K562 (cell line): ENCODE results near the gene ANKLE1. TPM values are rescaled to one million over a fixed set of nuclear protein-coding genes. Genes with fewer than 3 reads are reported as not detected.

Experiments
- ARID3B ChIP-seq: fragments of 250-450 bp; sonication (Bioruptor Pico); IDR thresholded peaks from 2 replicates; pipeline ENCODE4 v1.4.0; 2020; ENCODE audit warnings: borderline replicate concordance
- CC2D1A ChIP-seq: fragments of 450-650 bp; IDR thresholded peaks from 2 replicates; pipeline ENCODE4 v1.6.1; 2017; ENCODE audit warnings: mild to moderate bottlenecking
- CEBPG ChIP-seq, 3 experiments: fragments of 200-800 bp in 1 of 3; sonication (Bioruptor generic) in 1 of 3; sonication (generic) in 1 of 3; formaldehyde crosslinking in 1 of 3; IDR thresholded peaks in 2 of 3; conservative IDR thresholded peaks in 1 of 3; 2 replicates each; pipeline versions ENCODE4 v1.6.1 to v1.8.0; 2016 to 2022; ENCODE audit warnings: missing compliant biosample characterization in 2 of 3, missing genetic modification characterization in 2 of 3, mild to moderate bottlenecking in 1 of 3, missing genetic modification reagents in 1 of 3
- NFYB ChIP-seq: IDR thresholded peaks from 2 replicates; pipeline ENCODE4 v1.6.1; 2011; ENCODE audit warnings: mild to moderate bottlenecking, moderate library complexity; ENCODE audit not compliant: insufficient read length; ENCODE audit errors: extremely low read depth
- NR4A1 ChIP-seq, 2 experiments: fragments of 250-450 bp in 1 of 2; fragments of 450-650 bp in 1 of 2; sonication (Bioruptor Pico) in 1 of 2; IDR thresholded peaks; 2 replicates each; pipeline versions ENCODE4 v1.4.0 to v1.6.1; 2016 to 2020; ENCODE audit warnings: mild to moderate bottlenecking in 2 of 2, missing compliant biosample characterization in 1 of 2, missing genetic modification characterization in 1 of 2, moderate library complexity in 1 of 2
- PHF8 ChIP-seq: fragments of 200-600 bp; sonication (generic); IDR thresholded peaks from 2 replicates; pipeline ENCODE4 v1.6.1; 2012; ENCODE audit warnings: mixed run types, mild to moderate bottlenecking, inconsistent platforms, low read length, moderate library complexity, borderline replicate concordance
- SNAPC5 ChIP-seq: fragments of 250-450 bp; sonication (Bioruptor Pico); IDR thresholded peaks from 2 replicates; pipeline ENCODE4 v1.8.0; 2021; ENCODE audit warnings: moderate library complexity, mild to moderate bottlenecking, inconsistent platforms
- SNIP1 ChIP-seq: fragments of 450-650 bp; IDR thresholded peaks from 2 replicates; pipeline ENCODE4 v1.7.1; 2017; ENCODE audit warnings: low read depth, mild to moderate bottlenecking
- ZNF12 ChIP-seq: sonication (generic); formaldehyde crosslinking; IDR thresholded peaks from 2 replicates; pipeline ENCODE4 v1.4.0; 2020; ENCODE audit warnings: mild to moderate bottlenecking, missing genetic modification reagents
- ZNF174 ChIP-seq: fragments of 250-450 bp; sonication (Bioruptor Pico); IDR thresholded peaks from 2 replicates; pipeline ENCODE4 v1.4.0; 2020; ENCODE audit warnings: mild to moderate bottlenecking
- ZNF280A ChIP-seq: fragments of 450-650 bp; IDR thresholded peaks from 2 replicates; pipeline ENCODE4 v1.6.1; 2018; ENCODE audit warnings: mild to moderate bottlenecking, low read depth; ENCODE audit not compliant: partially characterized antibody
- ZNF699 ChIP-seq: fragments of 250-450 bp; sonication (Bioruptor Pico); IDR thresholded peaks from 2 replicates; pipeline ENCODE4 v1.8.0; 2021; ENCODE audit warnings: mild to moderate bottlenecking, moderate library complexity; ENCODE audit not compliant: insufficient replicate concordance
- ZNF764 ChIP-seq: fragments of 250-450 bp; sonication (Bioruptor Pico); IDR thresholded peaks from 2 replicates; pipeline ENCODE4 v1.4.0; 2020; ENCODE audit warnings: low read depth, mild to moderate bottlenecking, moderate library complexity
- ZNF785 ChIP-seq: fragments of 250-450 bp; sonication (Bioruptor Pico); IDR thresholded peaks from 2 replicates; pipeline ENCODE4 v1.4.0; 2020; ENCODE audit warnings: mild to moderate bottlenecking
- polyA plus RNA-seq, 8 experiments: library from polyadenylated mRNA; depleted of rRNA in 4 of 8; stranded (reverse) in 5 of 8; unstranded in 3 of 8; fragments of >200 nt; fragmentation: Nextera tagmentation in 2 of 8; fragmentation: Illumina TruSeq in 1 of 8; extraction: Ambion mirVana in 2 of 8; extraction: Trizol in 1 of 8; gene quantifications; 2 replicates each; pipeline versions ENCODE4 v1.2.1 to v1.2.3, GENCODE V29; 2011 to 2014; ENCODE audit warnings: inconsistent platforms in 1 of 8, missing spikeins in 1 of 8
- total RNA-seq, 7 experiments: library from RNA; depleted of rRNA in 6 of 7; stranded (reverse); fragments of >200 nt in 6 of 7; fragmentation: Illumina TruSeq in 2 of 7; extraction: Trizol in 2 of 7; gene quantifications; 2 replicates each; pipeline versions ENCODE4 v1.2.1 to v1.2.3, GENCODE V29; 2011 to 2021; ENCODE audit warnings: low replicate concordance in 1 of 7
- TF ChIP-seq, protein P1 (sequence below), 2 experiments: fragments of 450-650 bp in 1 of 2; IDR thresholded peaks; 2 replicates each; pipeline ENCODE4 v1.6.1; 2011 to 2017; ENCODE audit warnings: low read depth in 2 of 2, antibody characterized with exemption in 1 of 2, borderline replicate concordance in 1 of 2, low read length in 1 of 2, mild to moderate bottlenecking in 1 of 2, mixed read lengths in 1 of 2; ENCODE audit not compliant: control insufficient read depth in 1 of 2
- TF ChIP-seq, protein P2 (sequence below): fragments of 450-650 bp; formaldehyde crosslinking; IDR thresholded peaks from 2 replicates; pipeline ENCODE4 v1.4.0; 2022; ENCODE audit warnings: missing genetic modification characterization
- TF ChIP-seq, protein P3 (sequence below): IDR thresholded peaks from 2 replicates; pipeline ENCODE4 v1.6.1; 2011; ENCODE audit not compliant: insufficient read length; ENCODE audit errors: extremely low read depth

Gene ANKLE1
- total and polyA plus RNA-seq, 9 of the 15 experiments (the other 6 are each of a cell fraction or from before 2014, with no cell fraction given): 0.63 to 9.2 (median 2.9) TPM

DNA sequence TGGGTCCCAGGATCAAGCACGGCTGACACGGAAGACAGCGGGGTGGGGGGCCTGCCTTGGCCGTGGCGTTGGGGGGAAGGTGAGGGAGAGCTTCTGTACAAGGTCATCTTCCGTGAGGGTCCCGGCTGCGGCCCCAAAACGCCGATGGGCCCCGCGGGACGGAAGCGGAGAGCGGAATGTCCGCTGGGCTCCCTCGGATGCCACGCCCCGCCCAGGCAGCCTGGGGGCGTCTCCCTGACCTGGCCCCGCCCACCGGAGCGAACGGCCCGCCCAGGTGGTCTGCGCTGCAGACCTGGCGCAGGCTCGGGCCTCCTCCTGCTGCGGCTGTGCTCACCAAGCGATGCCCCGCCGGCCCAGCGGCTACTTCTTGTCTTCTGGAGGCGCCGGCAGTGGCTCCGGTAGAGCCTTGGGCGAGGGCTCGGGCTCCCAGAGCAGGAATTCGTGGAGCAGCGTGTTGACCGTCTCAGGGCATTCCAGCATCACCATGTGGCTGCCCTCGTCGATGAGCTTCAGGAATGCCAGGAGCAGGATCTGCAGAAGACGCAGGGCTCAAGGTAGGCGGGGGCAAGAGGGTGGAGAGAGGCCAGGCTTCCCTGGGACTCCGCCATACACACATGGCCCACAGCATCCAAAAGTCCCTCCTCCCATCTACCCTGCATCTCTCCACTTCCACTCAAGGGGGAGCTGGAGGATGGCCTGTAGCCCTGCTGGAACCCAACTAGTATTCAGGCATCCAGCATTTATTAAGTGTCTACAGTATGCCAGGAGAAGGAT is 10.8 kb downstream of the ANKLE1 start (continued):
- TF ChIP-seq SNIP1 (no peak), ARID3B (CRISPR knock-in tag) (no peak), ZNF280A (no peak), ZNF12 (CRISPR knock-in tag) (no peak), PHF8 (peak; percentile 77; the same call in 1 of the 2 replicates), NFYB (no peak), CC2D1A (peak; percentile 82), ZNF699 (no peak), ZNF785 (CRISPR knock-in tag) (no peak), ZNF174 (CRISPR knock-in tag) (no peak), SNAPC5 (CRISPR knock-in tag) (no peak), ZNF764 (CRISPR knock-in tag) (no peak), CEBPG (CRISPR knock-in tag; IDR thresholded peaks at IDR 0.05) (no peak), CEBPG (tag; conservative IDR thresholded peaks at IDR 0.05 in 1 of 2, IDR thresholded peaks at IDR 0.05 in 1 of 2) (no peak), NR4A1 (CRISPR knock-in tag; IDR thresholded peaks at IDR 0.05) (no peak), NR4A1 (tag; IDR thresholded peaks at IDR 0.05) (no peak)
- TF ChIP-seq, protein P1, sequence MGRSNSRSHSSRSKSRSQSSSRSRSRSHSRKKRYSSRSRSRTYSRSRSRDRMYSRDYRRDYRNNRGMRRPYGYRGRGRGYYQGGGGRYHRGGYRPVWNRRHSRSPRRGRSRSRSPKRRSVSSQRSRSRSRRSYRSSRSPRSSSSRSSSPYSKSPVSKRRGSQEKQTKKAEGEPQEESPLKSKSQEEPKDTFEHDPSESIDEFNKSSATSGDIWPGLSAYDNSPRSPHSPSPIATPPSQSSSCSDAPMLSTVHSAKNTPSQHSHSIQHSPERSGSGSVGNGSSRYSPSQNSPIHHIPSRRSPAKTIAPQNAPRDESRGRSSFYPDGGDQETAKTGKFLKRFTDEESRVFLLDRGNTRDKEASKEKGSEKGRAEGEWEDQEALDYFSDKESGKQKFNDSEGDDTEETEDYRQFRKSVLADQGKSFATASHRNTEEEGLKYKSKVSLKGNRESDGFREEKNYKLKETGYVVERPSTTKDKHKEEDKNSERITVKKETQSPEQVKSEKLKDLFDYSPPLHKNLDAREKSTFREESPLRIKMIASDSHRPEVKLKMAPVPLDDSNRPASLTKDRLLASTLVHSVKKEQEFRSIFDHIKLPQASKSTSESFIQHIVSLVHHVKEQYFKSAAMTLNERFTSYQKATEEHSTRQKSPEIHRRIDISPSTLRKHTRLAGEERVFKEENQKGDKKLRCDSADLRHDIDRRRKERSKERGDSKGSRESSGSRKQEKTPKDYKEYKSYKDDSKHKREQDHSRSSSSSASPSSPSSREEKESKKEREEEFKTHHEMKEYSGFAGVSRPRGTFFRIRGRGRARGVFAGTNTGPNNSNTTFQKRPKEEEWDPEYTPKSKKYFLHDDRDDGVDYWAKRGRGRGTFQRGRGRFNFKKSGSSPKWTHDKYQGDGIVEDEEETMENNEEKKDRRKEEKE (IDR thresholded peaks at IDR 0.05; ENCODE audit: borderline replicate concordance in 1 of 2, control insufficient read depth in 1 of 2, low read depth in 2 of 2, low read length in 1 of 2): no peak
- TF ChIP-seq, protein P2, sequence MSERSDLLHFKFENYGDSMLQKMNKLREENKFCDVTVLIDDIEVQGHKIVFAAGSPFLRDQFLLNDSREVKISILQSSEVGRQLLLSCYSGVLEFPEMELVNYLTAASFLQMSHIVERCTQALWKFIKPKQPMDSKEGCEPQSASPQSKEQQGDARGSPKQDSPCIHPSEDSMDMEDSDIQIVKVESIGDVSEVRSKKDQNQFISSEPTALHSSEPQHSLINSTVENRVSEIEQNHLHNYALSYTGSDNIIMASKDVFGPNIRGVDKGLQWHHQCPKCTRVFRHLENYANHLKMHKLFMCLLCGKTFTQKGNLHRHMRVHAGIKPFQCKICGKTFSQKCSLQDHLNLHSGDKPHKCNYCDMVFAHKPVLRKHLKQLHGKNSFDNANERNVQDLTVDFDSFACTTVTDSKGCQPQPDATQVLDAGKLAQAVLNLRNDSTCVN (CRISPR knock-in tag): no peak
- TF ChIP-seq, protein P3, sequence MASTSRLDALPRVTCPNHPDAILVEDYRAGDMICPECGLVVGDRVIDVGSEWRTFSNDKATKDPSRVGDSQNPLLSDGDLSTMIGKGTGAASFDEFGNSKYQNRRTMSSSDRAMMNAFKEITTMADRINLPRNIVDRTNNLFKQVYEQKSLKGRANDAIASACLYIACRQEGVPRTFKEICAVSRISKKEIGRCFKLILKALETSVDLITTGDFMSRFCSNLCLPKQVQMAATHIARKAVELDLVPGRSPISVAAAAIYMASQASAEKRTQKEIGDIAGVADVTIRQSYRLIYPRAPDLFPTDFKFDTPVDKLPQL: no peak
